ENCODE results near the gene PADI3.
"Not testable (repeated sequence)": the region's sequence is repeated elsewhere in the genome, so short reads cannot be mapped to it uniquely, and the experiment has no call there.

The PADI3 gene

DNA sequence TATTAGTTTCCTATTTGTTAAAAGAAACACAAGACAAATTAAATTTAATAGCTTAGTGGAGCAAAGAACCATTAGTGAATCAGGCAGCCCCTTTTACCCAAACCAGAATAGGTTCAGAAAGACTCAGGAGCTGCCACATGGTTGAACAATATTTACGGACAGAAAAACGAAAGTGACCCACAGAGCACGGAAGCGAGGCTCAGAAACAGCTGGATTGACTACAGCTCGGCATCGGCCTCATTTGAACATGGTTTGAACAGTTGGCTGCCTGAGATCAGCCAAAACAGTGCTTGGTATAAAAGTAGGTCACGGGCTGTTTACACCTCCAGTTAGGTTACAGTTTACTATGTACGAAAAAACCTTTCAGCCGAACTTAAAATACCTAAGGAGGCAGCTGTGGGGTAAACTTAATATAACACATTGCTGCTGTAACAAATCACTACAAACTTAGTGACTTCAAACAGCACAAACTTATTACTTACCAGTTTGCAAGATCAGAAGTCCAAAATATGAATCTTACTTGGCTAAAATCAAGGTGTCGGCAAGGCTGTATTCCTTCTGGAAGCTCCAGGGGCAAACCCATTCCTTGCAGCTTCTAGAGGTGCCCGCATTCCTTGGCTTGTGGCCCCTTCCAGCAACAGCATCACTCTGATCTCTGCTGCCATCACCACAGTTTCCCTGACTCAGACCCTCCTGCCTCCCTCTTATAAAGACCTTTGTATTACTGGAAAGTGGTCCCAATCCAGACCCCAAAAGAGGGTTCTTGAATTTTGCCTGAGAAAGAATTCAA is 70.9 kb downstream of the PADI3 start:
- H3K4me3 ChIP-seq (ENCODE audit: low read depth, low read length), result no peak overlapping the region
- TF ChIP-seq, protein P1, sequence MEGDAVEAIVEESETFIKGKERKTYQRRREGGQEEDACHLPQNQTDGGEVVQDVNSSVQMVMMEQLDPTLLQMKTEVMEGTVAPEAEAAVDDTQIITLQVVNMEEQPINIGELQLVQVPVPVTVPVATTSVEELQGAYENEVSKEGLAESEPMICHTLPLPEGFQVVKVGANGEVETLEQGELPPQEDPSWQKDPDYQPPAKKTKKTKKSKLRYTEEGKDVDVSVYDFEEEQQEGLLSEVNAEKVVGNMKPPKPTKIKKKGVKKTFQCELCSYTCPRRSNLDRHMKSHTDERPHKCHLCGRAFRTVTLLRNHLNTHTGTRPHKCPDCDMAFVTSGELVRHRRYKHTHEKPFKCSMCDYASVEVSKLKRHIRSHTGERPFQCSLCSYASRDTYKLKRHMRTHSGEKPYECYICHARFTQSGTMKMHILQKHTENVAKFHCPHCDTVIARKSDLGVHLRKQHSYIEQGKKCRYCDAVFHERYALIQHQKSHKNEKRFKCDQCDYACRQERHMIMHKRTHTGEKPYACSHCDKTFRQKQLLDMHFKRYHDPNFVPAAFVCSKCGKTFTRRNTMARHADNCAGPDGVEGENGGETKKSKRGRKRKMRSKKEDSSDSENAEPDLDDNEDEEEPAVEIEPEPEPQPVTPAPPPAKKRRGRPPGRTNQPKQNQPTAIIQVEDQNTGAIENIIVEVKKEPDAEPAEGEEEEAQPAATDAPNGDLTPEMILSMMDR (IDR thresholded peaks at IDR 0.05; ENCODE audit: insufficient read depth, low read depth, low read length, missing control alignments), result no peak
- no peak for DNase-seq (ENCODE audit: low read depth)

DNA sequence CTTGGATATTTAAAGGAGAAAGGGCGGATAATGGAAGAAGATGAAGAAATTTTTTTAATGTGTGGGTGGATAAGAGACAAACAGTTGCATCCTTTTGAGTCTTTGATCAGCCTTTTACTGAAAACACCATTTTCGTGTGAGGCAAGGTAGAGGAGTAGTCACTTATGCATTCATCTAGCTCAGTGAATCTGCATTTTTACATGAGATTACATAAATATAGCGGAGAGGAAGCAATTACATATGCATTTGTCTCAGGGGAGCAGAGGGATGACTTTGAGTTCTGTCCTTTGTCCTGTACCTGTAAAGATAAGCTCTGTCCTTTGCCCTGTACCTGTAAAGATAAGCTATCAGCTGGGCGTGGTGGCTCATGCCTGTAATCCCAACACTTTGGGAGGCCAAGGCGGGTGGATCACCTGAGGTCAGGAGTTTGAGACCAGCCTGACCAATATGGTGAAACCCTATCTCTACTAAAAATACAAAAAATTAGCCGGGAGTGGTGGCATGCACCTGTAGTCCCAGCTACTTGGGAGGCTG is 73.0 kb downstream of the PADI3 start:
- not testable (repeated sequence) for H3K4me3 ChIP-seq (ENCODE audit: low read depth, low read length); DNase-seq (ENCODE audit: low read depth)

GRCh38 chr1:17328855-17329254 is 80.0 kb downstream of the PADI3 start:
- no peak for DNase-seq (ENCODE audit: low read depth)
- TF ChIP-seq, protein P1 (IDR thresholded peaks at IDR 0.05; ENCODE audit: insufficient read depth, low read depth, low read length, missing control alignments), result no peak
- no peak overlapping the region for H3K4me3 ChIP-seq (ENCODE audit: low read depth, low read length)

DNA sequence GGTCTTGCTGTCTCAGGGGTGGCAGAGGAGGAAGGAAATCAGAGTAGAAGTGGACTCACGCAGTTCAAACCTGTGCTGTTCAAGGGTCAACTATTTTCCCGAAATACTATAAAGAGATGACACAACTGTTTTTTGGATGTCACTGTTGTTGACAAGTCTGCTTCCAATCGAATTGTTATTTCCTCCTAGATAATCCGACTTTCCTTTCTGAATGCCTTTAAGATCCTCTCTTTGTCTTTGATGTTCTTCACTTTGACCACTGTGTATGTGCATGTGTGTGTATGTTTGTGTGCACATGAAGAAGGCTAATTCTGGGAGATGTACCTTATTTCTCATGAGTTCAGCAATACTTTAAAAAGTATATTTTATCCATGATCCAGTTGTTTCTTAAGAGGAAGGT is 80.7 kb downstream of the PADI3 start:
- TF ChIP-seq, protein P1 (IDR thresholded peaks at IDR 0.05; ENCODE audit: insufficient read depth, low read depth, low read length, missing control alignments), result no peak
- H3K4me3 ChIP-seq (ENCODE audit: low read depth, low read length), result no peak overlapping the region
- no peak for DNase-seq (ENCODE audit: low read depth)

DNA sequence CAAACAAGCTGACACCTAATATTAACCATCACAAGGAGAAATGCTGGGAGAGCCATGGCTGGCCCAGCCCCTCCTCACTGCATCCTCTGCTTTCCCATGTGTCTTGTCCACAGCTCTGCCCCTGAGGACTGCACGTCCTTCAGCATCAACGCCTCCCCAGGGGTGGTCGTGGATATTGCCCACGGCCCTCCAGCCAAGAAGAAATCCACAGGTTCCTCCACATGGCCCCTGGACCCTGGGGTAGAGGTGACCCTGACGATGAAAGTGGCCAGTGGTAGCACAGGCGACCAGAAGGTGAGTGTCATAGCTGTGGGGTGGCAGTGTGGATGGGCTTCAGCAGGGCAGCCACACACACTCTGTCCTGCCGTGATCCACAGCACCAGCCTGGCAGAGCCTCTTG is 82.0 kb downstream of the PADI3 start:
- no peak for DNase-seq (ENCODE audit: low read depth)
- TF ChIP-seq, protein P1 (IDR thresholded peaks at IDR 0.05; ENCODE audit: insufficient read depth, low read depth, low read length, missing control alignments), result no peak
- no peak overlapping the region for H3K4me3 ChIP-seq (ENCODE audit: low read depth, low read length)

- TF ChIP-seq, protein P1 (IDR thresholded peaks at IDR 0.05; ENCODE audit: insufficient read depth, low read depth, low read length, missing control alignments), result no peak
- no peak overlapping the region for H3K4me3 ChIP-seq (ENCODE audit: low read depth, low read length)
- no peak for DNase-seq (ENCODE audit: low read depth)
Measured at GRCh38 chr1:17333081-17333480, 84.2 kb downstream of the PADI3 start.

Data from GM12865 (cell line).